GM18870 (cell line): ENCODE measurements around the gene STX5.
"Not testable (repeated sequence)": the region's sequence is repeated elsewhere in the genome, so short reads cannot be mapped to it uniquely, and the experiment has no call there.

Source experiments
- ATAC-seq: cut with Tn5 transposase; IDR thresholded peaks from one replicate; pipeline ENCODE4 v1.9.1; 2021; ENCODE audit warnings: moderate library complexity; ENCODE audit not compliant: unreplicated experiment

The STX5 gene

DNA sequence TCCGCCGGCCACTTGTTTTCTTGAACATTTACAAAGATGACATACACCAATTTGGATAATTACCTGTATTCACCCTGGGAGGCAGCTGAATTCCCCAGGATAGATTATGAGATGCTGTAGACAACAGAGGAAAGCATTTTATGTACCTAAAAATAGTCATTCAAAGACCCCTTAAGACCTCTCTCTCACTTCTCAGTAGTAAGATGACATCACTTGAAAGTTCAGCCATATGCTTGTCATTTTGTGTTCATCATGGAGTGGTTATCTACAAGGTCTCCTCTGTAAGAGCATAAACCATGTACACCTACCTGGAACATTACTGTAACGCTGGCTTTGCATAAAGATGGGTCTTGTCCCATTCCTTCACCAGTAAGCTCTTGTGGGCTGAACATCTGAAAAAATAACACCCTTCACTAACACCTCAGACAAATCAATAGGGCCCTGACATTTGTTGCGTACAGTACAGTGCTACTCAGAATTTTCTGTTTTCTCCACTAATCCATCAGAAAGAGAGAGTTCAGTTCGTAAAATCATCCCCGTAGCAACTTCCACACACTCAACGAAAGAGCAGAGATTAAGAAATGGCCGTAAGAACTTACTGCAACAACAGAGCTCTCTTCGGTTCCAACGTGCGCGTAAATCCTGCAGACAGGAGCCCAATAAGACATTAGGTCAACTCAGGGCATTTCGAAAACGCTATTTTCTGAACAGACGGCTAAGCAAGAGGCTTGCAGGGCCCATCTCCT lies 23.1 kb upstream of the STX5 start:
- ATAC-seq: no peak

DNA sequence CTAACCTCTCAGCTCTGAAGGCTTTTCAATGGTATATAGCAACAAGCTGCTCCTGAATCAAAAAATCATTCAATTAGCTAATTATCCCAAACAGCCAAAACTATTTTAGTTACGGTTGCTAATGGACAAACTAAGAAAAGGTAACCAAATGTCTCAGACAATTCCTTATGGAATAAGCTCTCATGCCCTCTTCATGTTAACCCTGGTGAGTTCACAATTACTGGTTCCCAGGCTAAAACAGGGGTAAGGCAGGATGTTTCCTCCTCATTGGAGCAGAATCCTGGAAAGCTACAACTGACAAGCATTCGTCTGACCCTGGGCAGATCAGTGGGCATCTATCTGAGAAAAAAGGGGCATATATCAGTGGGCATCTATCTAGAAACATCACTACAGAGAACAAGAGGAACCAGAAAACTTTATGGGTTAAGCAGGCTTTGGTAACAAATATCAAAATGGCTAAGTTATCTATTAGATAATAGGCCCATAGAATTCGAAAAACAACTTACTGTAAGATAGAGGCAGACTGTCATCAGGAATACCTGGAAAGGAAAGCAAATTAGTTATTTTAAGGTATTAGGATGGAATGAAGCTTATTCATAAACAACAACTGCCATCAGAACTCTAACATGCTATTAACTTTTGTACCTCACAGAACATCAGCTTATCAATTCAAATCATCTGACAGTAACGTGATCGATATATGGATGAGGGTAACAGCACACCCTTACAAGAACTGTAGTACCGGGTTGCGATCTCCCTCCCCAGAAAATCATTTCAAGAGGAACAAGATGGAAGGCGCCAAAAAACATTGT lies 22.4 kb upstream of the STX5 start:
- ATAC-seq: no peak

DNA sequence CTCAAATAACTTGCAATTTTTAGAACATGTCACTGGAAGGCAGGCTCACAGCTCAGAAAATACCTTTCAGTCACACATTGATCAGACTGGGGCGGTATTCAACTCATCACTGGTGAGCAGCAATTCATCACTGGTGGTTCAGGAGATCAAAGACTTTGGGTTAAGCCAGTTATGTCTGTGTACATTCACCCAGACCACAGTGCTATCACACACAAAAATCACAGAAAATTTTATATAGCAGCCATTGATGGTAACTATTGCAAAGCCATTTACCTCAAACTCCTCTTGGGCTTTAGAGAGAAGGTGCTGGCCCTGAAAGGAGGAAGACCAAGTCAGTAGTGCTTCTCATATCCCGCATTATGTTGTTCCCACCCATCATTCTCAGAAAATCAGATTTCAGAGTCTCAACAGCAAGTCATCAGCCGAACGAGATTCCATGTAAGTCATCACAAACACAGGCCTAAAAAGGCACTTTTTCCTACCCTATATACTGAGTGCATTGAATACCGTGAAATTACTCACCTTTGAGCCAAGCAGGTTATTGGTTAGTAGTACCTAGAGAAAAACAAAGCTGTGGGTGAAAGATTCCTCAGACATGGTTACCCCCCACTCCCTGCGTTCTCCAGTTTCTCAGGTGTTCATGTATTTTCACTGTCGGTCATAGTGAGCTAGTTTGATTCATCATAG lies 21.6 kb upstream of the STX5 start:
- no peak for ATAC-seq

DNA sequence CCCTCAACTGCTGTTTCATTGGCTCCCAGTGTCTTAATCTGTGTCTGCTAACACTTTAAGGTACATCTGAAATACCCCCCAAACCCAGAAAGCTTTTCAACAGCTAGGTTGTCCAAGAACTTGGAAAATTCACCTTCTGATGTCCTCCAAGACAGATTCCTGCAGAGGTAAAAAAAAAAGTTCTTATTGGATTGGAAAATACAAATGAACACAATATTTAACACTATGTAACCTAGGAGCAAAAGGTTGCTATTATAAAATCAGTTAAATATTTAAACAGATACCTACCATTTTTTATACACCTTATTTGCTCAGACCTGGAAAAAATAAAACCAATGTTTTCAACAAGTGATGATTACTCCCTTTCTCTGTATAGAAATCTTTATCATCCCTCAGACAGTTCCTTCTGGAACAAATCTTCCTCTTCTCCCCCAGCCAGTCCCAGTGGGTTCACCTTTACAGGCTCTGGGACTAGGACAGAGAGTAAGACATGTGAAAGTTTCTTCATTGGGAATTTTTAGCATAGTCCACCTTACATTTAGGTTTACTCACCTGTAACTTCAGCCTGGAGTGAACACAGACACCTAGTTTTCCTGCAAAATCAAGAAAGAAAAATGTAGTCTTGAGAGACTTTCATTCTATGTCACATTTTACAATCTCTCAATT lies 20.8 kb upstream of the STX5 start:
- ATAC-seq: no peak

DNA sequence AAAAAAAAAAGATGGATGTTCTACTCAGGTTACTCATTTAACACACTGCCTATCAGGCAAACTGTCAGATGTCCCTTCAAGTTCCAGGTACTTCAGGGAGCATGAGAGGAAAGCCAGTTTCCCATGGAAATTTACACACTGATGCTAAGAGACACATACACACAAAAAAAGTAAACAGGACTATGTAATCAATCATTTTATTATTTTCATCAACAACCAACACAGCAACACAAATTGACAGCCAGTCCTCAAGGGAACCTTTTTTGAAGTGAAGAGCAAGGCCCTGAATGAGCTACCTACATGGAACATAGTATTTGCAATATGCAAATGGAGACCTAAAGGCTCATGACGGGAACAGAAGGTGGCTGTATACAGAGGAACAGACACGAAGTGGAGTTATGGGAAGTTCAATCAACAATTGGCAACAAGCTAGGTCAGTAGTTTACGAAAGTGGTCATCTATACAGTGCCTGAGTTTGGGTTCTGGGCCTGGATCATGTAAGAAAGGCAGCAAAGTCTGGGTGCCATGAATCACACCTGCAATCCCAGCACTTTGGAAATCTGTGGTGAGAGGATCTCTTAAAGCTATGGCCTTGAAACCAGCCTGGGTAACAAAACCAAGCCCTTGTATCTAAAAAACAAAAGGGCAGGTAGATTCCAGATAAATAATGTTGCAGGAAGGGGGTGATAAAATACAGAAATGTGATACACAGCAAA lies 20.1 kb upstream of the STX5 start:
- ATAC-seq: no peak

DNA sequence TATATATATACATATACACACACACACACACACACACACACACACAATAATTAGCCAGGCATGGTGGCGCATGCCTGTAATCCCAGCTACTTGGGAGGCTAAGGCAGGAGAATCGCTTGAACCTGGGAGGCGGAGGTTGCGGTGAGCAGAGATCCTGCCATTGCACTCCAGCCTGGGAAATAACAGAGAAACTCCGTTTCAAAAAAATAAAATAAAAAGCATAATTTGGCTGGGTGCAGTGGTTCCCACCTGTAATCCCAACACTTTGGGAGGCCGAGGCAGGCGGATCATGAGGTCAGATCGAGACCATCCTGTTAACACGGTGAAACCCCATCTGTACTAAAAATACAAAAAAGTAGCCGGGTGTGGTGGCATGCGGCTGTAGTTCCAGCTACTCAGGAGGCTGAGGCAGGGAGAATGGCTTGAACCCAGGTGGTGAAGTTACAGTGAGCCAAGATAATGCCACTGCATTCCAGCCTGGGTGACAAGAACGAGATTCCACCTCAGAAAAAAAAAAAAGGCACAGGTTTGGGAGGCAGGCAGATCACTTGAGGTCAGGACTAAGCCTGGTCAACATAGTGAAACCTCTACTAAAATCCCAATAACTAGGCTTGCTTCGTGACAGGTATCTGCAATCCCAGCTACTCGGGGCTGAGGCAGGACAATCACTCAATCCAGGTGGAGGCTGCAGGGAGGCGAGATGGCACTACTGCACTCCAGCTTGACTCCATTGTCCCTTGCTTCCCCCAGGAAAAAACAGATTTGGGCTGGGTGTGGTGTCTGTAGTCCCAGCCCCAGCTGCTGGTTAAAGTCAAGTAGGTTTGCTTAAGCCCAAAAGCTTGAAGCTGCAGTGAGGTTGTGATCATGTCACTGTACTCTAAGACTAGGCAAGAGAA lies 19.3 kb upstream of the STX5 start:
- no peak for ATAC-seq

DNA sequence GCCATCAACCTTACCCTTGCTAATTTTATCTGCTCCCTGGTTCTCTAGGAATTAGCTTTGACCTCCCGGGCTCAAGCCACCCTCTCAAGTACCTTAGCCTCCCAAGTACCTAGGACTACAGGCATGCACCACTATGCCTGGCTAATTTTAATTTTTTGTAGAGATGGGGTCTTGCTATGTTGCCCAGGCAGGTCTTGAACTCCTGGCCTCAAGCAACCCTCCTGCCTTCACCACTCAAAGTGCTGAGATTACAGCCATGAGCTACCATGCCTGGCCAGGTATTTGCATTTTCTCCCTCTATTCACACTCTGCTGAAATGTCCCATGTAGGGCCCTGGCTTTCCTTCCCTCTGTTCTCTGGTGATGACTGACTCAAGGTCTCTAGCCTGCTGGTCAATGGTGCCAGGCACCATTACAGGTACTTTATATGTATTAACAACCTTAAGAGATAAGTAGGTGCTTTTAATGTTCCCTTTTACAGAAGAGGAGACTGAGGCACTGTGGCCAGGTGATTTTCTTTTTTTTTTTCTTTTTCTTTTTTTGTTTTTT lies 16.0 kb upstream of the STX5 start:
- no peak for ATAC-seq

DNA sequence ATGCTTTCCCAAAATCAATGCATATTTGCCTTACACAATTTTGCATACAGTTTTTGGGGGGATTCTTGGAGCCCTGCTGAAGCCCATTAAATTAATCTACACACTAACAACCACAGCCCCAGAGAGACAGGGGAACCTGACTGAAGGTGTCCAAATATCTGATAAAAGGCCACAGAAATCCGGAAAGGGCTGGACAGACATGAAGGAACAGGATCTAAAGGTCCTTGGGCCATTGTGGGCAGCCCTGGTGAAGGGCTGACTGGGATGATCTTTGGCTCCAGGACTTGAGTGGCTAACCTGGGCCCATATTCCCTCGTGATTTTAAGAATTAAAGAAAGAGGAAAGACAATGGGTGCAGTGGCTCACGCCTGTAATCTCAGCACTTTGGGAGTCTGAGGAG lies 14.3 kb upstream of the STX5 start:
- no peak for ATAC-seq

DNA sequence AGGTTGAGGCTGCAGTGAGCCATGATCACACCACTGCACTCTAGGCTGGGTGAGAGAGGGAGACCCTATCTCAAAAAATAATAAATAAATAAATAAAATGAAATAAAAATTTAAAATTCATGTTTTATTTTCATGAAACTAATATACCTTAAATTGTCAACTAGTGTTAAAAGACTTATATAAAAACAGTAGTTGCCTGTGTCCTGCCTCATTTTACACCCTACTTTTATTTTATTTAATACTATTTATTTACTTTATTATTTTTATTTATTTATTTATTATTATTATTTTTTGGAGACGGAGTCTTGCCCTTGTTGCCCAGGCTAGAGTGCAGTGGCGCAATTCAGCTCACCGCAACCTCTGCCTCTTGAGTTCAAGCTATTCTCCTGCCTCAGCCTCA lies 12.3 kb upstream of the STX5 start:
- no peak for ATAC-seq

DNA sequence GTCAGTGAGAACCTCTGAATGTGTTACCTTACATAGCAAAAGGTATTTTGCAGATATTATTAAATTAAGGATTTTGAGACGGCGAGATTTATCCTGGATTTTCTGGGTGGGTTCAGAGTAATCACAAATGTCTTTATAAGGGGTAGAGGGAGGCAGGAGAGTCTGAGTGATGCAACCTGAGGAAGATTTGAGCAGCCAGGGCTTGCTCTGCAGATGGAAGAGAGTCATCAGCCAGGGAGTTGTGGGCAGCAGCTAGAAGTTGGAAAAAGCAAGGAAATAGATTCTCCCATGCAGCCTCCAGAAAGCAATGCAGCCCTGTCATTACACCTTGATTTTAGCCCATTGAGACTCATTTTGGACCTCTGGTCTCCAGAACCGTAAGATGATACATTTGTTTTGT lies 11.6 kb upstream of the STX5 start:
- ATAC-seq: no peak

DNA sequence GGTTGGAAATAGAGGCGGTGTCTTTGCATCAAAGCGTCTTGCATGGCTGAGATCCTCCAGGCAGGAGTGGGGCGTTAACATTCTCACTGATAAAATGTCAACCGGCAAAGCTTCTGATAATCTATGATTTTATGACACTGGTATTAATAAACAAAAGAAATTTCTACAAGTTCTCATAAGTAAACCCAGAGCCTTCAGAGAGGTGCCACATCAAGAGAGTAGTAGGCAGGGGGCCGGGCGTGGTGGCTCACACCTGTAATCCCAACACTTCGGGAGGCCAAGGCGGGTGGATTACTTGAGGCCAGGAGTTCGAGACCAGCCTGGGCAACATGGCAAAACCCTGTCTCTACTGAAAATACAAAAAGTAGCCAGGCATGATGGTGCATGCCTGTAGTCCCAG lies 11.0 kb upstream of the STX5 start:
- not testable (repeated sequence) for ATAC-seq

DNA sequence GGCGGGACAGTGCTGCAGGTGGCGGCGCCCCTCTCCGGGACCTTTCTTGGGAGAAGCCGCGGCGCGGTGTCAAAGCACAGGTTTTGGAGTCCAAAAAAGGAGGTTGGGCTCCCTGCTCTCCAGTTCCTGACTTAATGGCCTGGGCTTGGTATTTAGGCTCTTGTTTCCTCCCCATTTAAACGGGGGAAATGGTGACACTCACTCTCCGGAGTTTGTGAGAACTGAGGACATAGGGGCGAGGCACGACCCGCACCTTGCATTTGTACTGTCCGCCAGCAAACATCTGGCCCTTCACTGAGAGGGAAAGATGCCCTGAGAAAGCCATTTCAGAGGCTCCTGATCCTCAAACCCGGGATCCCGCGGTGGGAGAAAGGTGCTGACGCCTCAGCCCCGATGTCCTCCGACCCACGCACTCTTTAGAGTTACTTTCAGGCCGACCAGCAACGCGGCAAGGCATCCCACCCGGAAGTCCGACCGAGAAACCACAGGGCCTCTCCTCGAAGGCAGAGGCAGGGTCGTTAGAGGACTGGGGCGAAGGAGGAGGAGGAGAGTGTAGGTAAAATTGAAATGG lies 10.4 kb upstream of the STX5 start:
- no peak for ATAC-seq

DNA sequence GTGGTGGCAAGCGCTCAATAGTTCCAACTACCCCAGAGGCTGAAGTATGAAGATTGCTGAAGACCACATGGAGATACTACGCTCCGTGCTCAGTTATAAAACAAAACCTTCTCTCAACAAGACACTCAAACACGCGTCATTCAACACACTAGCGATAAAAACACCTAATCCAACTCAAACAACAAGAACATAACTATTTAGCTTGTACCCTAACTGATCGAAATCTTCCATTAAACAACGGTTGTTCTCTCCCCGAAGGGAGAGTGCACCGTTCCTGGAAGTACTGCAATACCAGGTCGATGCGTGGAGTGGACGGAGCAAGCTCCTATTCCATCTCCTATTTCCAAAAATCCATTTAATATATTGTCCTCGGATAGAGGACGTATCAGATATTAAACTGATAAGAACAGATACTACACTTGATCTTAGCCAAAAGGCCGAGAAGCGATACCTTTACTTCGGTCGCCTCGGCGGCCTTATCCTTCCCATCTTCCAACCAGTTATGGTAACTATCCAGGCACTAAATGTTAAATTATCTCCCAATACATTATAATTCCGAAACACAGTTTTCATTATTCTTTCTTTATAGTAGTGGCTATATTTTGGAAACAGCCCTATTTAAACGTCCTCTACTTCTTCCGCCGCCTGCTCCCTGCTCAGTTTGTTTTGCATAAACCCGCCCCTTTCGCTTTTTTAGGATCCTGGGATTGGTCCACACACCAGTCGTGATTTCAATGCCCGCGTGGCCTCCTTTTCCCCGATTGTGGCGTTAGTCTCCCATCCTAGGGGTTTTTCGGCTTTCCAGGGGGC lies 9.7 kb upstream of the STX5 start:
- peak; percentile 62 for ATAC-seq

DNA sequence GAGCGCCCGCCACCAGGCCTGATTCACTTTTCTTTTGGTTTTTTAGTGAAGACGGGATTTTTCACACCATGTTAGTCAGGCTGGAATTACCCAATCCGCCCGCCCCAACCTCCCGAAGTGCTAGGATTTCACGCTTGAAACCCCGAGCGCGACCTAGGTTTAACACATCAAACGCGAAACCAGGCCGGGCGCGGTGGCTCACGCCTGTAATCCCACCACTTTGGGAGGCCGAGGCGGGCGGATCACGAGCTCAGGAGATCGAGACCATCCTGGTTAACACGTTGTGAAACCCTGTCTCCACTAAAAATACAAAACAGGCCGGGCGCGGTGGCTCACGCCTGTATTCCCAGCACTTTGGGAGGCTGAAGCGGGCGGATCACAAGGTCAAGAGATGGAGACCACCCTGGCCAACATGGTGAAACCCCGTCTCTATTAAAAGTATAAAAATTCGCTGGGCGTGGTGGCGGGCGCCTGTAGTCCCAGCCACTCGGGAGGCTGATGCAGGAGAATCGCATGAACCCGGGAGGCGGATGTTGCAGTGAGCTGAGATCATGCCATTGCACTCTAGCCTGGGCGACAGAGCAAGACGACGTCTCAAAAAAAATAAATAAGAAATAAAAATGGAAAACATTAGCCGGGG lies 9.0 kb upstream of the STX5 start:
- not testable (repeated sequence) for ATAC-seq

DNA sequence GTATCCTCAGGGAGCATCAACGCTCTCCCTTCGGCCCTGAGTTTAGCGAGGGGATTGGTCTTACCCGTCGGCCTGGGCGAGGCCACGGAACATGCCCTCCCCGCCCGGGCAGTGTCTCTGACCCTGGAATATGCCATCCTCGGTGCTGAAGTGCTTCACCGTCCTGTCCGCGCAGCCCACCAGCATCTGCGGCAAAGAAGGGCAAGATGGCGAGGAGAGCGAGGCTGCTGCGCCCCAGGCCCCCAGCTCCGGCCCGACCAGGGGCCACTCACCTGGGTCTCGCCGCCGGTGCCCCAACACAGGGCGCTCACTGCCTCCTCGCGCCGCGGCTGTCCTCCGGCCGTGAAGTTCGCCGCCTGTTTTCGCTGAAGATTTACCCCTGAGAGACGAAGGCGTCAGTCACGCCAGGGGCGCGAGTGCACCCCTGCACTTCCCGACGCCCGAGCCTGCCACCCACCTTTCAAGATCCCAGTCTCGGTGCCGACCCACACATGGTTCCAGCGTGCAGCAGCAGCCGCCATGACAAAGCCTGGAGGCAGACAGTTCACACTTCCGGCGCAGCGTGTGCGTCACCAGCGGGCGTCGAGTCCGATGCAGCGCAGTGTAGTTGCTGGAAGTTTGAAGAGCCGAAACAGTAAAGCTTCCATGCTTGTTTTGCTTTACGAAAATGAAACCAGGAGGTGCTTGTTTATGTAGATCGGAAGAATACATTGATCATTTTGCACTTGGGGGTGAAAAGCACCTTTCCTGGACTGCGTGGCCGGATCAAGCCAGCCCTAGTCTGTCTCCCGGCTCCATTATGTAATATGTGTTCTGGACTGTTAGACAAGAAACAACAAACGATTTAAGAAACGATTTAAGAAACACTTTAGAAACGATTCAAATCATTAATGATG lies 7.4 kb upstream of the STX5 start, which contains the start of gene WDR74:
WDR74 (minus strand) TSS at position 541 of the 896 bp plus-strand sequence; CDS start at position 521, 20 bp downstream.
- ATAC-seq: peak; percentile 30

DNA sequence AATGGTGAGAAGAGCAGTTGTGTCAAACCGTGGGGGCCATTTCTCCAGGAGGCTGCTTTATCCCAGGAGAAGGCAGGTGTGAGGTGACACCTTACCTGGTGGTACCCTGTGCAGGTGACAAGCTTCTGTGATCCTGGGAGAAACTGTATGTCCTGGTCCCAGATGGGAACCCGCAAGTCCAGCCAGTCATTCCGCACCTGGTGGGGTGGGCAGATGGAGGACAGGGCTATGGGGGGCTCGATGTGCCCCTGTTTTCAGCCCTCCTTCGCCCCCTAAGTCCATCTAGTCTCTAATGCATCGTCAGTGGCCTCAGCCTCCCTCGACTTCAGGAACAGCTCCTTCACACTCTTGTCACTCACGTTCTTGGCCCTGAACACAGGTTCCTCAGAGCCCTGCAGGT lies 3.5 kb upstream of the STX5 start:
- ATAC-seq: no peak
